ENCODE measurements around the gene FRS3.
A peak's percentile ranks its signal among the peaks of the same experiment; 100 is the strongest.
"Not testable (repeated sequence)": the region's sequence is repeated elsewhere in the genome, so short reads cannot be mapped to it uniquely, and the experiment has no call there.

Gene FRS3

GRCh38 chr6:41768545-41769308 lies 11.0 kb downstream of the FRS3 start:
- DNase-seq = no peak

GRCh38 chr6:41767112-41767833 lies 12.4 kb downstream of the FRS3 start:
- no peak for DNase-seq

DNA sequence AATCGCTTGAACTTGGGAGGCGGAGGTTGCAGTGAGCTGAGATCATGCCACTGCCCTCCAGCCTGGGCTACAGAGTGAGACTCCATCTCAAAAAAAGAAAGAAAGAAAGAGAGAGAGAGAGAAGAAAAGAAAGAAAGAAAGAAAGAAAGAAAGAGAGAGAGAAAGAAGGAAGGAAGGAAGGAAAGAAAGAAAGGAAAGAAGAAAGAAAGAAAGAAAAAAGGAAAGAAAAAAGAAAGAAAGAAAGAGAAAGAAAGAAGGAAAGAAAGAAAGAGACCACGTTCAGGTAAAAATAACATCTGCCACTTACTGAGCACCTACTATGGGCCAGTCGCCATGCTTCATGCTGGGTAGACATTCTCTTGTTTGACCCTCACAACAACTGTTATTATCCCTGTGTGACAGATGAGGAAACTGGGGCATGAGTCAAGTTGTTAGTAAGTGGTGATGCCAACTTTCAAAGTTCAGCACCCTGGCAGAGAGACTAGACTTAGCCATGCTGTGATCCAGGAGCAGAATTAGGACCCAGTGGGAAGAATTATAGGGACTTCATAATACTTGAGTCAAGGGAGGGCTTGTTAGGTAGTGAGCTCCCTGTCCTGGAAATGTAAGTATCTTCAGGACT lies 13.5 kb downstream of the FRS3 start:
- DNase-seq = not testable (repeated sequence)

- DNase-seq = peak; percentile 37
These were observed 16.2 kb downstream of the FRS3 start for GRCh38 chr6:41763470-41763869.

- DNase-seq = no peak
These were observed 19.7 kb downstream of the FRS3 start for GRCh38 chr6:41759905-41760579.

DNA sequence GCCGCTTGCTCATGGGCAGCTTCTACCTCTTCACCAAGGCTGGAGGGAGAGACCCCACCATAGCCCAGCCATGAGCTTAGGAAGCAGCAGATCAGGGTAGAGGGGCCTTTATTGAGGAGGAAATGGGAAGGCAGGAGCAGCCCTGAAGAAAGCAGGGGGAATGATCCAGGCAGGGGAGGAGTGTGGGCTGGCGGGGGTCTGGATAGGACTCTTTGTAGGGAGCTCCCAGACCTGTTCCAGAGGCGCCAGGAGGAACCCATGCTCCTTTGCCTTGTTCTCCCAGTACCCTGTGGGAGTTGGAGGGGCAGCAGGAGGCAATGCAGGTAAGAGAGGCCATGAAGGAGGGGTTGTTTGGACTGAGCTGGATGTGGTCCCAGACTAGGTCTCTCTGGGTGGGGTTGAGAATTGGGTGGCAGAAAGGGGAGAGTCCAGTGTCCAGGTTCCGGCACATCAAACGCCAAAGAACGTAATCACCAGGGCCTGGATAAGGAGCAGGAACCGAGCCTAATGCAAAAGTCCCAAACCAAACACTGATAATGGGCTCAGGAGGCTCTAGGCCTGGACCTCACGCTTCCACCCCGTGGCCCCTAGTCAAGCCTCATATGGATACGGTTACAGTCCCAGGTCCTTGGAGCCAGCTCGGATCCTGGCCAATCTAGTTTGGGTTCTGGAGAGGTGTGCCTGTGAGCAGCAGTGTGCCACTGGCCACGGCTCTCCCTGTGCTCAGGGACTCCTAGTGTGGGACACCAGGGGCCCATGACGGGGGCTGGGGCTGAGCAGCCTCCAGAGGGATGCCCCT lies 20.4 kb downstream of the FRS3 start:
- no peak for DNase-seq

DNA sequence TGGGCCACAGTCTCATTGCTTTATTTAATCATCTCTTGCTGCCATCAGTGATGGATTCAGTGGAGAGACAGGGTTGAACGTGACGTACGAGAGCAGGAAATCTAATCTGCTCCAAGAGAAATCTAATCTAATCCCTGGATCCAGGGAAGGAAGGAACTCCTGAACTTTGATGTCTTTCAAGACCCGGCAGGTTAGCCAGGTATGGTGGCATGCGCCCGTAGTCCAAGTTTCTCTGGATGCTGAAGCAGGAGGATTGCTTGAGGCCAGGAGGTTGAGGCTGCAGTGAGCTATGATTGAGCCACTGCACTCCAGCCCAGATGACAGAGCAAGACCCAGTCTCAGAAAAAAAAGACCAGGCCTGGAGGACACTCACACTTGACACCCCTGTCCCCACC lies 21.1 kb downstream of the FRS3 start:
- no peak for DNase-seq

DNA sequence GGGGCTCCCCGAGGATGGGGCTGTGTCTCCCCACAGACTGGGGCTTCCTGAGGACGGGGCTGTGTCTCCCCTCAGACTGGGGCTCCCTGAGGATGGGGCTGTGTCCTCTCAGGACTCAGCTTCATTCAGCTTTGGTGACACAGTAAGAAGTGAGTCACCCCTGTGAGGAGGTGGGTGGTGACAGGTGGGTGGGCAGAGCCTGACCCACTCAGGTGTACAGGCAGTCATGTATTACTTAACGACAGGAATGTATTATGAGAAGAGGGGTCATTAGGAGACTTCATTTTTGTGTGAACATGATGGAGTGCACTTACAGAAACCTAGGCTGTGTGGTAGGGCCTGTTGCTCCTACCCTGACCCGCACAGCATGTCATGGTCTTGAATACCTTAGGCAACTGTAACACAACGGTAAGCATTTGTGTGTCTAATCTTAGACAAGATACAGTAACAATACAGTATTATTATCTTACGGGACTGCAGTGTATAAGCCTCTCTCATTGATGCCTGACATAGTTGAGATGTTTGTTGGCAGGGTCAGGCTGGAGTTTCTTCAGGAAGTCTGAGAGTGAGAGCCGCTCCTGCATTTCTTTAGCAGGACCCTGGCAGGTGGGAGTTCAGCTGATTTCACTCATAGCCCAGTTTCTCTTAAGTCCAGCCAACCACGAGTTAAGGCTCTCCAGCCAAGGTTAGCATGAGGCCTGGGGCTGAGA lies 21.6 kb downstream of the FRS3 start:
- no peak for DNase-seq

DNA sequence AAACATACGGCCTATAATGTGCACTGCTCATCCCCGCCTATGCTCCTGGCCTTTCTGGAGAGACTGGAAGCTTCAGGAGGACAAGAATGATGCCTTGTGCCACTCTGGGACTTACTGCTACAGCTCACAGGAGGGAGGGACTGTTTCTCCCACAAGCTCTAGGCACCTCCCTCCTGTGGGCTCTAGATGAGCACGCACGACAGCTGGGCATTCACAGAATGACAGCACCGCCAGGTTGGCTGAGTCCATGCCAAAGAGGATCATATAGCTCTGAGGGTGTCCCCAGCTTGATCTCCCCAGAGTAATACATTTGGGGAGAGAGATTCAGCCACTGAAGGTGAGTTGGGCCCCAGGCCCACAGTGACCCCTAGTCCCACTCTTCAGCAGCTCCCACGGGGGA lies 22.4 kb downstream of the FRS3 start:
- DNase-seq = no peak

DNA sequence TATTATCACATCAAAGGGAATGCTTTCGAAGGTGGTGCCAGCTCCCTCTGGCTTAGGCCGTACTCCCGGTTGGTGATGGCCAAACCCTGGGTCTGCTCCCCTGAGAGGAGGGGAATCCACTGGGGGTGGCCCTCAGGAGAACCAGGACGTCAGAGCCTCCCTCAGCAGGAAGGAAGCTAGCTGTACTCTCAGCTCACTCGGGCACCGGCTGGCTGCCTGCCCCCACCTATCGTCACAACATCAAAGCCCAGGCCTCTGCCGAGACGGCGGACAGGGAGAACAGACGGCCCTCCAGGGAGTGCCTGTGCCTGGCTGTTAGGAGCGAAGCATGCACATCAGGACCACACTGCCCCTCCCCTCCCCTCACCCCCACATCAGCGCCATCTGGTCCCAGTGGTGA lies 23.3 kb downstream of the FRS3 start:
- DNase-seq = no peak

DNA sequence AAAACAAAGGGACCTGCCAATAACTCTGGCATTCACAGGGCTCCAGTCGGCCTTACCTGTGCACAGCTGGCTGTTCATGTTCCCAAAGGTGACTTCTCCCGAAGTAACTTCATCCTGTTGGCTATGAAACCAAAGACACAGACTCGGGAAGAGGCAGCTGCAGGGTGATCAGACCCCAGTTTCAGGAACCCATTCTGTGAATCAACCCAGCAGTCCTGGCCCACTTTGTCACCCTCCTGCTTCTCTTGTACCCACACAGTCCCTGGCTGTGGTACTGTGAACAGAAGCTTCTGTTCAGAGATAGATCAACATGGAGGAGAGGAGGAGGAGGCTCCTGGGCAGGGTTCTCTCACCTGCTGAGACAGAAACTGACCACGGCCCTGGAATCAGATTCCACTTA lies 23.8 kb downstream of the FRS3 start:
- DNase-seq = no peak

DNA sequence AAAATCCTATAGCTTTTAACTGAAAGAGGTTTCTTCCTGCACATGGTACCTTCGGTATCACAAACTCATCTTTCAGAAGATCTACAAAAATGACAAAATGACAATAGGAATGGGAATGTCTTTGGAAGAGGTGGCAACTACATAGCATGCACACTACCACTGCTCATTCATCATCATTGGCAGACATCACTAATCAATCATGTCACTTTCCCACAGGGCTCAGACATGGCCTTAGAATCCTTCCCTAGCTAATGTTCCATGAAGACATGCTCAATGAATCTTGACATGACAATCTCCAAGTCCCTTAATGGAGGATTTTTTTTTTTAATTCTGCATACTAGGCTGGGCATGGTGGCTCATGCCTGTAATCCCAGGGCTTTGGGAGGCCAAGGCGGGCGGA lies 29.3 kb downstream of the FRS3 start:
- DNase-seq = no peak

DNA sequence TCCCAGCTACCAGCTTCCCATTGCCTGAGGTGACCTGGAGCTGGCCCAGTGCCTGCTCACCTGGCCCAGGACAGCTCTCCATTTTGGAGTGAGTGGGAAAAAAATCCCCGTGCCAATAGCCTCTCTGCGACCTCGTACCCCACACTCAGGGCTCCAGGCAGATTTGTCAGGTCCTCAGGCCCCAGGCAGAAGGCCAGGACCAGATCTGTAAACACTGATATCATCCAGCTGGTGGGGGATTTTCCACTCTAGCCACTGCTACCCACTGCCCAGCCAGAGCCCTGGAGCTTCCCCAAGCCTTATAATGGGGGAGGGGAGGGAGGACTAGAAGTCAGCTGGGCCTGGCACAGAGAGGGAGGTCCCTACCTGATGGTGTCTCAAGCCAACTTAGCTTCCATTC lies 31.2 kb downstream of the FRS3 start:
- DNase-seq = no peak

- DNase-seq = no peak
These were observed 31.6 kb downstream of the FRS3 start for GRCh38 chr6:41748102-41748477.

DNA sequence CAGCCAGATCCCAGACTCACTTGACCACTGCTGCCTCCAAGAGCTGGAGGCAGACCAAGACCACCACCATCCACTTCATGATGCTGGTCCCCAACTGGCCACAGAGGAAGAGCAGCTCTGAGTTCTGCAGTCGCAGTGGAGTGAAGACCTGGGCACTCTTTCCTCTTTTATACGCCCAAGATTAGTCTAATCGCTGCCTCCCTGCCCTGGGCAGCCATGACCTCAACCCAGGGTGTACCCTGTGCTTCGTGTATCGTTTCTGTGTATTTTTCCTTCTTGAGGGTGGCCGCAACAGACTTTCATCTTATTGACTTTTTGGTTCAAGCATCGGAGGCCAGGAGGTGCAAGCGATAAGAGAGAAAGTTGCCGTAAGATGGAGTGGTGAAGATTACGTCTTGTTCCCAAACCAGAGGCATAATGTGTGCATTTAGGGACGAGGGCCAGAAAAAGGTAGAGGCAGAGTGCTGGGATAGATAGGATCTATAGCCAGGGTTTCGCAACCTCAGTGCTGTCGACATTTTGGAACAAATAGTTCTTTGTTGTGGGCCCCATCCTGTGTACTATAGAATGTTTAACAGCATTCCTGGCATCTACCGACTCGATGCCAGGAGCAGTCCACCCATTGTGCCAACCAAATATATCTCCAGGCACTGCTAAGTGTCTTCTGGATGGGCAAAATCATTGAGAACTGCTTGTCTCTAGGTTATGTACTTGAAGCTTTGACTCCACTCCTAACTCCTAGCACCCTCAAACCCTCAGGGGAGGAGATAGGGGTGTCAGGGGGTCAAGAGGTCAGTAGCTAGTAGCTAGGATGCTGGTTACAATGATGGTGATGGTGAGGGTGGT lies 32.2 kb downstream of the FRS3 start, which contains the start of gene PGC:
Gene PGC (minus strand): TSS at position 142 of the 846 bp plus-strand sequence. CDS start 63 bp downstream, at position 79.
- no peak for DNase-seq

- DNase-seq = no peak
These were observed 33.6 kb downstream of the FRS3 start for GRCh38 chr6:41746107-41746506.

- DNase-seq = no peak
These were observed 35.4 kb downstream of the FRS3 start for GRCh38 chr6:41744236-41744787.

- no peak for DNase-seq
These were observed 36.1 kb downstream of the FRS3 start for GRCh38 chr6:41743406-41744235.

DNA sequence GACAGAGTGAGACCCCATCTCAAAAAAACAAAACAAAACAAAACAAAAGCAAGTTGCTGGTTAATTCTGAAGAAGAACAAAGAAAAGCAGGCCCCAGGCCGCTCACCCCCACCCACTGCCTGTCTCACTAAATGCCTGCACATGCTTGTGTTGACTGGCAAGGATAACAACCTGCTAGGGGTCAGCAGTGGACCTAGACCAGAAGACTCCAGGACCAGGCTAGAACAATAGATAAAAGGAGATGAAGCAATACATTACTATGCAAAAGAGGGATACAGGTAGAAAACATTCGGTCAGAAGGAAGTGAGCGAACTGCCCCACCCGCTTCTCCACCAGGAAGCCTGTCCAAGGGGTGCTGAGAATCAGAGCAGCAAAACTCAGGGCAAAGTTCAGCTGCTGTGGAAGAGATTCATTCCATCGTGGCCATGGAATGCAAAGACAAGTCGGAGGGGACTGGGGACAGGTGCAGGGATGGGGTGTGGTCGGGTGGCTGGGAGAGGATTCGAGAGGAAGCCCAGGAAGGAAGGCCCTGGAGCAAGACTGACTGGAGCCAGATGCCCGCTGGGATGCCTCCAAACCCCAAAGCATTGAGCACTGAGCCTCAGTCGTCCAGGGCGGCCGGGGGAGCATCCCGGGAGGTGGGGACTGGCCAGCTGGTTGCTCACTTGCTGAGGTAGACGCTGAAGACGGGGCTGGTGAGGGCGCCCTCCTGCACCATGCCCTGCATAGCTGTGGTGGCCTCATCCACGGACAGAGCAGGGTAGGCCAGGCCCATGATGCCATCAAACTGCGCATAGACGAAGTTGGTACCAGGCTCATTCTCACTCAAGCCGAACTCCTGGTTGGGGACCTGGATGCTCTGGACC lies 37.8 kb downstream of the FRS3 start:
- DNase-seq = no peak

All from NCI-H82 (cell line).